HG03097 (cell line): ENCODE measurements around the gene SH3TC2.
A peak's percentile ranks its signal among the peaks of the same experiment; 100 is the strongest.

Experiments used
- ATAC-seq: cut with Tn5 transposase; IDR thresholded peaks from one replicate; pipeline ENCODE4 v1.9.1; 2021; ENCODE audit not compliant: unreplicated experiment, low FRiP score

SH3TC2 gene

GRCh38 chr5:149062371-149063016 lies 368 bp downstream of the SH3TC2 start:
- ATAC-seq, result no peak

GRCh38 chr5:149061341-149061740 lies 1.5 kb downstream of the SH3TC2 start:
- ATAC-seq, result no peak

GRCh38 chr5:149060325-149060724 lies 2.5 kb downstream of the SH3TC2 start:
- no peak for ATAC-seq

- no peak for ATAC-seq
Observed at GRCh38 chr5:149056616-149057165, 6.2 kb downstream of the SH3TC2 start.

- ATAC-seq, result no peak
Observed at GRCh38 chr5:149054416-149054815, 8.4 kb downstream of the SH3TC2 start.

- ATAC-seq, result no peak
Observed at GRCh38 chr5:149053072-149053695, 9.7 kb downstream of the SH3TC2 start.

- no peak for ATAC-seq
Observed at GRCh38 chr5:149049371-149049781, 13.5 kb downstream of the SH3TC2 start.

GRCh38 chr5:149048811-149049210 lies 14.1 kb downstream of the SH3TC2 start:
- ATAC-seq, result no peak

- ATAC-seq, result no peak
Observed at GRCh38 chr5:149047462-149047861, 15.4 kb downstream of the SH3TC2 start.

- no peak for ATAC-seq
Observed at GRCh38 chr5:149046196-149046829, 16.5 kb downstream of the SH3TC2 start.

GRCh38 chr5:149045089-149045460 lies 17.8 kb downstream of the SH3TC2 start:
- no peak for ATAC-seq

- no peak for ATAC-seq
Observed at GRCh38 chr5:149044453-149045088, 18.3 kb downstream of the SH3TC2 start.

- no peak for ATAC-seq
Observed at GRCh38 chr5:149043641-149044040, 19.2 kb downstream of the SH3TC2 start.

GRCh38 chr5:149042865-149043264 lies 20.0 kb downstream of the SH3TC2 start:
- ATAC-seq, result no peak

GRCh38 chr5:149041242-149041641 lies 21.6 kb downstream of the SH3TC2 start:
- no peak for ATAC-seq

GRCh38 chr5:149040421-149040820 lies 22.4 kb downstream of the SH3TC2 start:
- ATAC-seq, result no peak

GRCh38 chr5:149039506-149039905 lies 23.4 kb downstream of the SH3TC2 start:
- no peak for ATAC-seq

- ATAC-seq, result no peak
Observed at GRCh38 chr5:149038336-149039080, 24.4 kb downstream of the SH3TC2 start.

GRCh38 chr5:149037817-149038216 lies 25.0 kb downstream of the SH3TC2 start:
- peak; percentile 68 for ATAC-seq

- ATAC-seq, result no peak
Observed at GRCh38 chr5:149036970-149037369, 25.9 kb downstream of the SH3TC2 start.

- ATAC-seq, result no peak
Observed at GRCh38 chr5:149036168-149036567, 26.7 kb downstream of the SH3TC2 start.
